Esophagus muscularis mucosa (tissue), 4 donors: ENCODE measurements around the gene PNPLA3. TPM values are rescaled to one million over a fixed set of nuclear protein-coding genes. Genes with fewer than 3 reads are reported as not detected.
A peak's percentile ranks its signal among the peaks of the same experiment; 100 is the strongest.

ENCODE experiments used
- DNase-seq: peaks from one replicate; pipeline ENCODE4 v3.0.0-alpha.2; 2017; ENCODE audit errors: extremely low spot score
- H3K27ac ChIP-seq, 4 donors: fragments of 200-600 bp; sonication (generic); replicated peaks in 1 of 4; 1 replicate in 3 of 4; 2 replicates in 1 of 4; pipeline ENCODE4 v1.5.1; 2016 to 2019; ENCODE audit warnings: mild to moderate bottlenecking in 1 of 4
- H3K27me3 ChIP-seq, 4 donors: fragments of 200-600 bp; sonication (generic); one replicate each; pipeline versions ENCODE4 v1.5.1 to v1.6.0; 2016 to 2019
- H3K36me3 ChIP-seq, 4 donors: fragments of 200-600 bp; sonication (generic); one replicate each; pipeline ENCODE4 v1.5.1; 2016 to 2019
- H3K4me1 ChIP-seq, 4 donors: fragments of 200-600 bp; sonication (generic); one replicate each; pipeline ENCODE4 v1.5.1; 2016 to 2019
- H3K4me3 ChIP-seq, 4 donors: fragments of 200-600 bp; sonication (generic); 1 replicate in 2 of 4; 2 replicates in 2 of 4; pipeline ENCODE4 v1.5.1; 2016 to 2019; ENCODE audit warnings: mild to moderate bottlenecking in 4 of 4, moderate library complexity in 1 of 4
- H3K9me3 ChIP-seq, 4 donors: fragments of 200-600 bp; sonication (generic); 1 replicate in 3 of 4; 2 replicates in 1 of 4; pipeline ENCODE4 v1.5.1; 2016 to 2019
- EP300 ChIP-seq: sonication (generic); formaldehyde crosslinking; IDR thresholded peaks from one replicate; pipeline ENCODE4 v1.6.1; 2017; ENCODE audit warnings: antibody characterized with exemption
- POLR2A ChIP-seq: fragments of 450-650 bp; IDR thresholded peaks from one replicate; pipeline ENCODE4 v1.6.1; 2017; ENCODE audit warnings: antibody characterized with exemption, moderate library complexity, mild to moderate bottlenecking, low read depth
- POLR2AphosphoS5 ChIP-seq, 2 donors: sonication (generic); formaldehyde crosslinking; IDR thresholded peaks; one replicate each; pipeline ENCODE4 v1.6.1; 2017; ENCODE audit warnings: antibody characterized with exemption in 2 of 2
- WGBS: methylation state at CpG from one replicate; pipeline ENCODE4 v1.1.5; 2018; 5-methylcytosine and 5-hydroxymethylcytosine counted together
- intact Hi-C: fragments of 100-400 bp; cut with DNase I; formaldehyde crosslinking; loops from one replicate; pipeline ENCODE4 v1.15.1; 2023
- total RNA-seq, 4 donors: library from RNA; depleted of rRNA; stranded (reverse); fragments of >200 nt; gene quantifications; one replicate each; pipeline versions ENCODE4 v1.1.0 to v1.2.1, GENCODE V29; 2016
- TF ChIP-seq, protein P1 (sequence below), 3 experiments: fragments of 200-600 bp in 2 of 3; fragments of 450-650 bp in 1 of 3; sonication (generic) in 2 of 3; IDR thresholded peaks; one replicate each; pipeline ENCODE4 v1.5.1; 2017 to 2019; ENCODE audit warnings: antibody characterized with exemption in 3 of 3, mild to moderate bottlenecking in 2 of 3, moderate library complexity in 1 of 3

PNPLA3 gene
- total RNA-seq, 4 donors from 2014 or later: 0.39 TPM; not detected in 3

DNA sequence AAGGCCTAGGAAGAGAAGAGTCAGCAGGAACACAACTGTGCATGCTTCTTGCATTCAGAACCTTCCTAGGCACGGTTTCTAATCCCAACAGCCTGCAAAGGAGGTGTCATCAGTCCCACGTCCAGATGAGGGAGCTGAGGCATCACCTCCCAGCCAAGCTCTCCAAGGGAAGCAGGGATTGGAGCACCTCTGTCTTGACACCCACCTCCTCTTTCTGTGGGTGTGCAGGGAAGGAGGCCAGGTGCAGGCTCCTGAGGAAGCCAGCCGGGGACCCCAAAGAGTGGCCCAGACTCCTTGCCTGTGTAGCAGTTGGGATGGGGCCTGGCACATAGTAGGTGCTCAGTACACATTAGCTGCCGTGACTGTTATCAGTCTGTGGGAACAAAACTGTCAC is 33.7 kb upstream of the PNPLA3 start:
- intact Hi-C loops: no loop called here
- TF ChIP-seq, protein P1, sequence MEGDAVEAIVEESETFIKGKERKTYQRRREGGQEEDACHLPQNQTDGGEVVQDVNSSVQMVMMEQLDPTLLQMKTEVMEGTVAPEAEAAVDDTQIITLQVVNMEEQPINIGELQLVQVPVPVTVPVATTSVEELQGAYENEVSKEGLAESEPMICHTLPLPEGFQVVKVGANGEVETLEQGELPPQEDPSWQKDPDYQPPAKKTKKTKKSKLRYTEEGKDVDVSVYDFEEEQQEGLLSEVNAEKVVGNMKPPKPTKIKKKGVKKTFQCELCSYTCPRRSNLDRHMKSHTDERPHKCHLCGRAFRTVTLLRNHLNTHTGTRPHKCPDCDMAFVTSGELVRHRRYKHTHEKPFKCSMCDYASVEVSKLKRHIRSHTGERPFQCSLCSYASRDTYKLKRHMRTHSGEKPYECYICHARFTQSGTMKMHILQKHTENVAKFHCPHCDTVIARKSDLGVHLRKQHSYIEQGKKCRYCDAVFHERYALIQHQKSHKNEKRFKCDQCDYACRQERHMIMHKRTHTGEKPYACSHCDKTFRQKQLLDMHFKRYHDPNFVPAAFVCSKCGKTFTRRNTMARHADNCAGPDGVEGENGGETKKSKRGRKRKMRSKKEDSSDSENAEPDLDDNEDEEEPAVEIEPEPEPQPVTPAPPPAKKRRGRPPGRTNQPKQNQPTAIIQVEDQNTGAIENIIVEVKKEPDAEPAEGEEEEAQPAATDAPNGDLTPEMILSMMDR (IDR thresholded peaks at IDR 0.05): no peak
- TF ChIP-seq POLR2A (no peak), EP300 (no peak), POLR2AphosphoS5 (IDR thresholded peaks at IDR 0.05) (no peak)

DNA sequence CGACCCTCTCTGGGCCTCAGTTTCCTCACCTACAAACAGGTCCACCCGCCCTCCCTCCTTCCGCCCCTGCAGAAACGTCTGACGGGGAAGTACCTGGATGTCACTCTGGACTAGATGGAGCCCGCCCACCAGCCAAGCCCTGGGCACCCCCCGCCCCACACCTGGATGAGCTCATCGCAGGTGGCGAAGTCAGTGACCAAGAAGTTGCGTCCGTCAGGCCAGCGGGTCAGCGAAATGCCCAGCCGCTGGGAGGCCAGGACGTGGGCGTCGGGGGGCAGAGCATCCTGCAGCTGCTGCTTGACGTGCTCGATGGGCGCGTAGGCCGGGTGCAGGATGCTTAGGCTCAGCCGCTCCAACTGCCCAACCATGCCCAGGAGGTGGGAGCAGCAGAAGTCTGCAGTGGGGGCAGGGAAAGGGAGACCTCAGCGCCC is 32.7 kb upstream of the PNPLA3 start:
- no peaks in the 10 kb centered on the region for H3K36me3 ChIP-seq
- peaks cover 0 to 13% (median 13%) of the 10 kb centered on the region in 4 donors for H3K4me1 ChIP-seq
- 31% methylated on average over 18 of the region's 24 CpGs for WGBS
- peaks cover 0 to 93% (median 26%) of the 10 kb centered on the region in 4 donors for H3K27me3 ChIP-seq
- intact Hi-C loops: no loop called here
- peak overlapping the region in 1 of 4 donors; percentile 12 for H3K4me3 ChIP-seq
- DNase-seq: no peak
- H3K9me3 ChIP-seq: no peaks in the 10 kb centered on the region
- no peak for TF ChIP-seq POLR2AphosphoS5 (IDR thresholded peaks at IDR 0.05)
- TF ChIP-seq, protein P1 (IDR thresholded peaks at IDR 0.05): no peak
- TF ChIP-seq POLR2A: no peak
- no peak for TF ChIP-seq EP300
- no peak overlapping the region for H3K27ac ChIP-seq

More for the DNA sequence above, 33.7 kb upstream of the PNPLA3 start:
- Histone ChIP-seq H3K27me3 (peaks cover 0 to 92% (median 26%) of the 10 kb centered on the region in 4 donors), H3K4me1 (peaks cover 0 to 13% (median 13%) of the 10 kb centered on the region in 4 donors), H3K9me3 (no peaks in the 10 kb centered on the region), H3K36me3 (no peaks in the 10 kb centered on the region), H3K27ac (no peak overlapping the region), H3K4me3 (no peak overlapping the region)
- WGBS: 29% methylated on average over 3 of the region's 4 CpGs
- DNase-seq: no peak

DNA sequence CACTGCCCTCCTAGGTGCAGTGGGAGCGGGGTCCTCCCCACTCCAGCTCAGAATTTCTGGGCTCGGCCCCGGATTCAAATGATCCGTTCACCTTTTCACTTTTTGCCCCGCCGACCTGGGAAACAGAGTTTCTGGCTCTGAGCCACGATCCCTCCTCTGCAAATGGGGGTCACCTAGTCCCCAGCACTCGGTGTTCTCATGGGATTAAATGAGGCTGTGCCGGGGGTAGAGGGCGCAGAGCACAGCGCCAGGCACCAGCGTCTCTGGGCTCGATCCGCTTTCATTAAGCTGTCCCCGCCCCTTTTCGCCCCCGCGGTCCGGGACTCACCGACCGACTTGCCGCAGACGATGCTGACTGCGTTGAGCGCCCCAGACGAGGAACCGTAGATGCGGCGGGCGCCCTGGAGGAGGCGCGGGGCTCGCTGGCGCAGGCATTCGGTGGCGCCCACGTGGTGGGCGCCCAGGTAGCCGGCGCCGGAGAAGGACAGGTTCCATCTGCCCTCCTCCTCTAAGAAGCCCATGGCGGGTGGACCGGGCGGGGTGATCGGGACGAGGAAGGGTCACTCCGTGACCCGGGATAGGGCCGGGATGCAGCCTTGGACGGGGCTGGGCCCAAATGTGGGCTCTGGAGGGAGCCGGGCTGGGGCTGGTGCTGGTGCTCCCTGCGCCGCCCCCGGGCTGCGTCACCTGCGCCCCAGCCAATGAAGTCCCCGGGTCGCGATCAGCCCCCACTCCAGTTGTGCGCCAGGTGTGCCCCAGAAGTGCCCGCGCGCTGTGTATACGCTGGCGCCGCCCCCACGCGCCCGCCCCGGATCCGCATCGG is 32.0 kb upstream of the PNPLA3 start, which contains the start of gene PNPLA5:
TSS of gene PNPLA5 (minus strand) at position 654 of the 823 bp plus-strand sequence. CDS start at position 521, 133 bp downstream.
- Histone ChIP-seq H3K9me3 (no peaks in the 10 kb centered on the region), H3K36me3 (no peaks in the 10 kb centered on the region), H3K4me3 (peak within 1 kb of the TSS in 1 of 4 donors; percentile 12), H3K27ac (no peak within 1 kb of the TSS), H3K4me1 (peaks cover 0 to 13% (median 13%) of the 10 kb centered on the region in 4 donors), H3K27me3 (peaks cover 0 to 93% (median 26%) of the 10 kb centered on the region in 4 donors)
- 5% methylated on average over 8 of the region's 72 CpGs for WGBS
- DNase-seq: no peak
- TF ChIP-seq POLR2AphosphoS5 (IDR thresholded peaks at IDR 0.05) (no peak), POLR2A (no peak), EP300 (no peak)
- TF ChIP-seq, protein P1 (IDR thresholded peaks at IDR 0.05): no peak
- intact Hi-C loops: no loop called here

DNA sequence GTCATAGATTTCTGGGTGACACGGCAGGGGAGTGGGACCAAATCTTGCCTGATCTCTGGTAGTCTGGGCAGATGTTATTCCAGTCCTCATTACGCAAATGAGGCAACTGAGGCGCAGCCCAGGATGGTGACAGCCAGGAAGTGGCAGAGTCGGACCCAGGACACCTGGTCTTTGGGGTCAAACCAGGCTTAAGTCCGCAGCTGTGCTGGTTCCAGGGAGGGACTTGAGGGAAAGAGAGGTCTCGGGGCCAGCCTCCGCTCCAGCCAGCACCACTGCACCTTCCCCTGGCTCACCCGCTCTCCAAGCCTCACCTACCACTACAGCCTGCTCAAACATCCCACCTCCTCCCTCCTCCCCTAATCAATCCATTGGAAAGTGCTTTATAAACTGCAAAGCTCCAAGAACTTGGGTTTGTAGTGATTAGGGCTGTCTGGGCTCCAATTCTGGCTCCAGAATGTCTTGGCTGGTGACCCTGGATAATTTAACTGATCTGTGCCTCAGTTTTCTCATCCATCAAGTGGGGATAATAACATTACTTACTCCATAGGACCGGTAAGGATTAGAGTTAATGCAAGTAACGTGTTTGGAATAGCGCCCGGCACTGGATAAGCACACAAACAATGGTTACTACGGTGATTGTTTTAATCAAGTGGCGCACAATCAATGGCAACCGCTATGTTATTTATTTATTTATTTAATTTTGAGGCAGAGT is 31.3 kb upstream of the PNPLA3 start:
- Histone ChIP-seq H3K9me3 (no peaks in the 10 kb centered on the region), H3K36me3 (no peaks in the 10 kb centered on the region), H3K27me3 (peaks cover 0 to 86% (median 26%) of the 10 kb centered on the region in 4 donors), H3K27ac (no peak overlapping the region), H3K4me1 (peaks cover 0 to 13% (median 13%) of the 10 kb centered on the region in 4 donors), H3K4me3 (no peak overlapping the region)
- DNase-seq: no peak
- WGBS: 54% methylated on average over 13 of the region's 15 CpGs
- intact Hi-C loops: no loop called here
- TF ChIP-seq EP300: no peak
- TF ChIP-seq POLR2A: no peak
- TF ChIP-seq, protein P1 (IDR thresholded peaks at IDR 0.05): no peak
- no peak for TF ChIP-seq POLR2AphosphoS5 (IDR thresholded peaks at IDR 0.05)
